ENCODE data around the gene RLN3. TPM values are rescaled to one million over a fixed set of nuclear protein-coding genes. Genes with fewer than 3 reads are reported as not detected.

The RLN3 gene
- polyA plus RNA-seq, 1 of the 3 experiments (the other 2 are of a cell fraction): not detected

- TF ChIP-seq GABPA (IDR thresholded peaks at IDR 0.05; ENCODE audit: low read depth): no peak
- no peak for TF ChIP-seq NRF1 (IDR thresholded peaks at IDR 0.05; ENCODE audit: low read depth, low read length)
- no peak for TF ChIP-seq FOSL2 (IDR thresholded peaks at IDR 0.05; ENCODE audit: borderline replicate concordance, low read depth)
Observed at GRCh38 chr19:13982773-13983172, 45.2 kb upstream of the RLN3 start (continued).

GRCh38 chr19:13983213-13983889, 44.6 kb upstream of the RLN3 start:
- no peak overlapping the region for H3K9ac ChIP-seq
- no peak overlapping the region for H2AFZ ChIP-seq (ENCODE audit: low read depth)
- no peaks in the 10 kb centered on the region for H4K20me1 ChIP-seq (ENCODE audit: insufficient read depth)
- CTCF ChIA-PET: interaction anchor here (0.8 to 3.0 kb wide), 2 partner anchors 30 to 89 kb away, joined by 3 to 12 read pairs; partner anchors contain the start of gene MISP3
- H3K4me2 ChIP-seq: no peak overlapping the region
- POLR2A ChIA-PET: no interaction called here
- H3K79me2 ChIP-seq (ENCODE audit: insufficient read depth): no peaks in the 10 kb centered on the region
- TF ChIP-seq YY1 (IDR thresholded peaks at IDR 0.05; ENCODE audit: low read depth) (no peak), PBX3 (IDR thresholded peaks at IDR 0.05) (no peak), SIN3A (IDR thresholded peaks at IDR 0.05; ENCODE audit: borderline replicate concordance, low read depth, low read length) (no peak), RXRA (IDR thresholded peaks at IDR 0.05; ENCODE audit: borderline replicate concordance, low read depth) (no peak), TAF1 (IDR thresholded peaks at IDR 0.05; ENCODE audit: borderline replicate concordance, low read depth, low read length) (no peak), SMC3 (IDR thresholded peaks at IDR 0.05; ENCODE audit: low read depth, low read length) (no peak), GATA2 (CRISPR knock-in tag; IDR thresholded peaks at IDR 0.05) (no peak)
- 100% methylated on average over 2 of the region's 21 CpGs for WGBS (ENCODE audit: low lambda C conversion rate)
- H3K4me3 ChIP-seq (ENCODE audit: low read depth in 2 of 2, low read length in 1 of 2): no peak overlapping the region
- no peaks in the 10 kb centered on the region for H3K9me2 ChIP-seq
- DNase-seq: no peak
- peaks cover 13% of the 10 kb centered on the region for H3F3A ChIP-seq (replicated peaks; ENCODE audit: insufficient read depth)
- H3K27ac ChIP-seq (ENCODE audit: low read depth in 2 of 2, low read length in 1 of 2): no peak overlapping the region
- H3K36me3 ChIP-seq (replicated peaks in 1 of 2; ENCODE audit: control insufficient read depth in 1 of 2, insufficient read depth in 2 of 2, low read length in 1 of 2): peaks cover 0 to 3% of the 10 kb centered on the region in 2 experiments
- H3K9me3 ChIP-seq: no peaks in the 10 kb centered on the region
- no peaks in the 10 kb centered on the region for H3K27me3 ChIP-seq (ENCODE audit: insufficient read depth)
- peaks cover 16 to 46% of the 10 kb centered on the region in 2 experiments; a peak in 3 of 4 replicates for H3K4me1 ChIP-seq (ENCODE audit: control insufficient read depth in 1 of 2, insufficient read depth in 2 of 2, low read depth in 1 of 2, low read length in 1 of 2)

GRCh38 chr19:13984186-13984585, 43.8 kb upstream of the RLN3 start:
- no peaks in the 10 kb centered on the region for H3K27me3 ChIP-seq (ENCODE audit: insufficient read depth)
- TF ChIP-seq FOXM1 (IDR thresholded peaks at IDR 0.05; ENCODE audit: low read depth) (no peak), JUND (IDR thresholded peaks at IDR 0.05) (no peak), FOSL2 (IDR thresholded peaks at IDR 0.05; ENCODE audit: borderline replicate concordance, low read depth) (no peak), REST (IDR thresholded peaks at IDR 0.05; ENCODE audit: low read depth, low read length) (no peak), EZH2phosphoT487 (IDR thresholded peaks at IDR 0.05; ENCODE audit: borderline replicate concordance, low read depth) (no peak), GABPA (IDR thresholded peaks at IDR 0.05; ENCODE audit: low read depth) (no peak), USF2 (IDR thresholded peaks at IDR 0.05; ENCODE audit: borderline replicate concordance, low read depth, low read length) (no peak), TAF1 (IDR thresholded peaks at IDR 0.05; ENCODE audit: borderline replicate concordance, low read depth, low read length) (no peak), SMC3 (IDR thresholded peaks at IDR 0.05; ENCODE audit: low read depth, low read length) (no peak), RAD21 (IDR thresholded peaks at IDR 0.05; ENCODE audit: low read length) (no peak), CHD2 (IDR thresholded peaks at IDR 0.05; ENCODE audit: low read length, partially characterized antibody) (no peak), YY1 (IDR thresholded peaks at IDR 0.05; ENCODE audit: low read depth) (no peak), RXRA (IDR thresholded peaks at IDR 0.05; ENCODE audit: borderline replicate concordance, low read depth) (no peak), SIN3A (IDR thresholded peaks at IDR 0.05; ENCODE audit: borderline replicate concordance, low read depth, low read length) (no peak)

More at GRCh38 chr19:13984186-13984585, 43.8 kb upstream of the RLN3 start:
- no peak overlapping the region for H2AFZ ChIP-seq (ENCODE audit: low read depth)
- no peaks in the 10 kb centered on the region for H4K20me1 ChIP-seq (ENCODE audit: insufficient read depth)
- peak; percentile 42 for DNase-seq
- H3K4me1 ChIP-seq (ENCODE audit: control insufficient read depth in 1 of 2, insufficient read depth in 2 of 2, low read depth in 1 of 2, low read length in 1 of 2): peaks cover 16 to 46% of the 10 kb centered on the region in 2 experiments; a peak in 3 of 4 replicates
- no peaks in the 10 kb centered on the region for H3K9me2 ChIP-seq
- H3K27ac ChIP-seq (ENCODE audit: low read depth in 2 of 2, low read length in 1 of 2): no peak overlapping the region
- 83% methylated on average over 12 of the region's 15 CpGs for WGBS (ENCODE audit: low lambda C conversion rate)
- H3K4me2 ChIP-seq: no peak overlapping the region
- ChIA-PET POLR2A (interaction anchor here (0.6 to 1.2 kb wide), 2 partner anchors 9 to 75 kb away, joined by 3 to 4 read pairs; no protein-coding TSS in a partner anchor), CTCF (interaction anchor here (1.1 to 3.0 kb wide), 3 partner anchors 48 to 104 kb away, joined by 3 to 12 read pairs (median 6); partner anchors contain the start of genes IL27RA and MISP3)
- H3K9ac ChIP-seq: no peak overlapping the region
- H3K36me3 ChIP-seq (replicated peaks in 1 of 2; ENCODE audit: control insufficient read depth in 1 of 2, insufficient read depth in 2 of 2, low read length in 1 of 2): peaks cover 0 to 3% of the 10 kb centered on the region in 2 experiments
- H3F3A ChIP-seq (replicated peaks; ENCODE audit: insufficient read depth): peaks cover 13% of the 10 kb centered on the region
- no peak overlapping the region for H3K4me3 ChIP-seq (ENCODE audit: low read depth in 2 of 2, low read length in 1 of 2)
- no peaks in the 10 kb centered on the region for H3K79me2 ChIP-seq (ENCODE audit: insufficient read depth)
- H3K9me3 ChIP-seq: no peaks in the 10 kb centered on the region
